ENCODE results near the gene CHKB. TPM values are rescaled to one million over a fixed set of nuclear protein-coding genes. Genes with fewer than 3 reads are reported as not detected.
A peak's percentile ranks its signal among the peaks of the same experiment; 100 is the strongest.

Gene CHKB
- total RNA-seq, 4 donors from 2014 or later, result 20.7 to 43.5 (median 33.0) TPM

DNA sequence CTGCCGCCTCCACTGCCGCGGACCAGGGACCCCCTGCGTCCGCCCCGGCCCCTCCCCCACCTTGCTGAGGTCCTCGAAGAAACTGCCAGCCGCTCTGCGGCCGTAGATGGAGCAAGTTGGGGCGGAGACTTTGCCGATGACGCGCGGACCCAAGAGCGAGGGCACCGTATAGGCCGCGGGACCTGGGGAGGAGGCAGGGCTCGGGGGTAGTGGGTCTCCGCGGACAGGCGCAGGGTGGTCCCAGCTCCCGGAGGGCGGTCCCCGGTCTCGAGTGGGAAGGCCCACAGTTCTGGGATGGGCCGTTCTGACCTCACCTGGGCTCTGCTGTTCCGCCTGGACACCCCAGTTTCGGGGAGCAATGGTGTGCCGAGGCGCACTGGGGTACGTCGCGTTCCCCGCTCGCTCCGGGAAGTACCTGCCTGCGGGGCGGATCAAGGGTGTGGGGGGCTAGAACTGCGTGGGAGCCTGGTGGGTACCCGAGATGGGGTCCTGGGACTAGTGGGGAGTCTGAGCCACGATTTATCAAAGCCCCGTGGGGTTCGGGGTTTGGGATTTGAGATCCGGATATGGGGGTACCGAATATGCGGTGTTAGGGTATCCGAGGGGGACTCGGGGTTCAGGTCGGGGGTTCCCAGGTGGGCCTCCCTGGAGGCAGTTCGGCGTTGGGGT lies 51.6 kb downstream of the CHKB start:
- no CpG with 5 or more reads among the region's 53 CpGs for WGBS
- intact Hi-C loops (cut with DNase I), result no loop called here
- Histone ChIP-seq H3K27me3 (peaks cover 10 to 70% (median 37%) of the 10 kb centered on the region in 4 donors), H3K27ac (replicated peaks in 1 of 4) (peak overlapping the region; percentile 79 to 93 (median 88)), H3K4me1 (peaks cover 35 to 64% (median 59%) of the 10 kb centered on the region in 4 donors), H3K4me3 (peak overlapping the region; percentile 62 to 72 (median 63)), H3K9me3 (no peaks in the 10 kb centered on the region), H3K36me3 (no peaks in the 10 kb centered on the region)
- no peak for DNase-seq (ENCODE audit: extremely low spot score)
- TF ChIP-seq POLR2A (IDR thresholded peaks at IDR 0.05; ENCODE audit: low read depth), result peak; percentile 76
- TF ChIP-seq POLR2AphosphoS5 (IDR thresholded peaks at IDR 0.05), result peak; percentile 82 to 85
- no peak for TF ChIP-seq EP300 (IDR thresholded peaks at IDR 0.05)
- TF ChIP-seq, protein P1, sequence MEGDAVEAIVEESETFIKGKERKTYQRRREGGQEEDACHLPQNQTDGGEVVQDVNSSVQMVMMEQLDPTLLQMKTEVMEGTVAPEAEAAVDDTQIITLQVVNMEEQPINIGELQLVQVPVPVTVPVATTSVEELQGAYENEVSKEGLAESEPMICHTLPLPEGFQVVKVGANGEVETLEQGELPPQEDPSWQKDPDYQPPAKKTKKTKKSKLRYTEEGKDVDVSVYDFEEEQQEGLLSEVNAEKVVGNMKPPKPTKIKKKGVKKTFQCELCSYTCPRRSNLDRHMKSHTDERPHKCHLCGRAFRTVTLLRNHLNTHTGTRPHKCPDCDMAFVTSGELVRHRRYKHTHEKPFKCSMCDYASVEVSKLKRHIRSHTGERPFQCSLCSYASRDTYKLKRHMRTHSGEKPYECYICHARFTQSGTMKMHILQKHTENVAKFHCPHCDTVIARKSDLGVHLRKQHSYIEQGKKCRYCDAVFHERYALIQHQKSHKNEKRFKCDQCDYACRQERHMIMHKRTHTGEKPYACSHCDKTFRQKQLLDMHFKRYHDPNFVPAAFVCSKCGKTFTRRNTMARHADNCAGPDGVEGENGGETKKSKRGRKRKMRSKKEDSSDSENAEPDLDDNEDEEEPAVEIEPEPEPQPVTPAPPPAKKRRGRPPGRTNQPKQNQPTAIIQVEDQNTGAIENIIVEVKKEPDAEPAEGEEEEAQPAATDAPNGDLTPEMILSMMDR (IDR thresholded peaks at IDR 0.05), result no peak

DNA sequence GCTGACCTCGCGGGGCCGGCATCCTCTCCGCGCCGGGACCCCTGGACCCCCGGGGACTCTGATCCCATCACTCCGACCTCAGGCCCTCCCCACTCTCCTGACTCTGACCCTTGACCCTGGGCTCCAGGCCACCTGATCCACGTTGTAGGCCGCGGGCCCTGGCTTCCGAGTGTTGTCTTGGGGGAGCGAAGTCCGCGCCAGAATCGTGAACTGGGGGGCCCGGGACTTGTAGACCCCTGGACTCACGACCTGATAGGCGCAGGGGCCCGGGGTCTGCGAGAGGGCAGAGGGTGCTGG lies 52.1 kb downstream of the CHKB start:
- H3K27ac ChIP-seq (replicated peaks in 1 of 4), result peak overlapping the region; percentile 79 to 93 (median 88)
- intact Hi-C loops (cut with DNase I), result no loop called here
- no peaks in the 10 kb centered on the region for H3K9me3 ChIP-seq
- DNase-seq (ENCODE audit: extremely low spot score), result no peak
- no peaks in the 10 kb centered on the region for H3K36me3 ChIP-seq
- no CpG with 5 or more reads among the region's 21 CpGs for WGBS
- H3K4me3 ChIP-seq, result peak overlapping the region; percentile 62 to 72 (median 63)
- peaks cover 35 to 68% (median 61%) of the 10 kb centered on the region in 4 donors for H3K4me1 ChIP-seq
- TF ChIP-seq POLR2AphosphoS5 (IDR thresholded peaks at IDR 0.05) (no peak), EP300 (IDR thresholded peaks at IDR 0.05) (no peak), POLR2A (IDR thresholded peaks at IDR 0.05; ENCODE audit: low read depth) (no peak)
- TF ChIP-seq, protein P1 (IDR thresholded peaks at IDR 0.05), result no peak
- peaks cover 10 to 65% (median 37%) of the 10 kb centered on the region in 4 donors for H3K27me3 ChIP-seq

GRCh38 chr22:50529897-50530579 lies 52.6 kb downstream of the CHKB start, which contains the start of gene TYMP:
Gene TYMP (minus strand): TSS chr22:50530012. CDS start chr22:50529709, 303 bp downstream.
- WGBS, result 6% methylated on average over 17 of the region's 92 CpGs
- Histone ChIP-seq H3K4me1 (peaks cover 35 to 71% (median 62%) of the 10 kb centered on the region in 4 donors), H3K27ac (replicated peaks in 1 of 4) (peak within 1 kb of the TSS; percentile 79 to 93 (median 88))

GRCh38 chr22:50529416-50529896 lies 53.2 kb downstream of the CHKB start:
- Histone ChIP-seq H3K27me3 (peaks cover 10 to 55% (median 37%) of the 10 kb centered on the region in 4 donors), H3K4me1 (peaks cover 41 to 77% (median 68%) of the 10 kb centered on the region in 4 donors), H3K27ac (replicated peaks in 1 of 4) (peak overlapping the region; percentile 79 to 93 (median 88)), H3K36me3 (no peaks in the 10 kb centered on the region), H3K9me3 (no peaks in the 10 kb centered on the region), H3K4me3 (peak overlapping the region; percentile 62 to 72 (median 63))
- TF ChIP-seq, protein P1 (IDR thresholded peaks at IDR 0.05), result no peak
- no peak for TF ChIP-seq POLR2A (IDR thresholded peaks at IDR 0.05; ENCODE audit: low read depth)
- TF ChIP-seq EP300 (IDR thresholded peaks at IDR 0.05), result no peak
- TF ChIP-seq POLR2AphosphoS5 (IDR thresholded peaks at IDR 0.05), result no peak
- DNase-seq (ENCODE audit: extremely low spot score), result no peak
- WGBS, result no CpG with 5 or more reads among the region's 50 CpGs
- intact Hi-C loops (cut with DNase I), result loop anchor here (5.0 kb wide), 1 partner anchor 53 kb away; the partner anchor contains the start of gene CHKB

More at GRCh38 chr22:50529897-50530579, 52.6 kb downstream of the CHKB start, which contains the start of gene TYMP:
- intact Hi-C loops (cut with DNase I), result loop anchor here (5.0 kb wide), 1 partner anchor 52 kb away; the partner anchor contains the start of gene CHKB
- peaks cover 10 to 60% (median 37%) of the 10 kb centered on the region in 4 donors for H3K27me3 ChIP-seq
- no peaks in the 10 kb centered on the region for H3K36me3 ChIP-seq
- TF ChIP-seq EP300 (IDR thresholded peaks at IDR 0.05) (no peak), POLR2AphosphoS5 (IDR thresholded peaks at IDR 0.05) (peak; percentile 61 to 80), POLR2A (IDR thresholded peaks at IDR 0.05; ENCODE audit: low read depth) (peak; percentile 46)
- no peaks in the 10 kb centered on the region for H3K9me3 ChIP-seq
- H3K4me3 ChIP-seq, result peak within 1 kb of the TSS; percentile 62 to 72 (median 63)
- DNase-seq (ENCODE audit: extremely low spot score), result no peak

Other genes starting within 250 kb of the CHKB start
- gene PPP6R2, start 239.5 kb downstream of the CHKB start, total RNA-seq, result 10 to 100 TPM; 57.7 to 79.4 (median 65.3) TPM
- 100 to 1,000 TPM in 2 of 4 donors, 10 to 100 TPM in 2; 56.1 to 121 (median 86.9) TPM for gene SBF1, start 107.8 kb downstream of the CHKB start, total RNA-seq
- gene ADM2, start 101.3 kb downstream of the CHKB start, total RNA-seq, result under 1 TPM in 1 of 4 donors, not detected in 3; under 0.01 TPM
- gene MIOX, start 96.0 kb downstream of the CHKB start, total RNA-seq, result not detected
- gene LMF2, start 75.1 kb downstream of the CHKB start, total RNA-seq, result 10 to 100 TPM; 34.9 to 67.1 (median 46.8) TPM
- gene NCAPH2, start 74.6 kb downstream of the CHKB start, total RNA-seq, result 10 to 100 TPM; 30.3 to 44.6 (median 41.7) TPM
- gene SCO2, start 57.3 kb downstream of the CHKB start, total RNA-seq, result 1 to 10 TPM in 2 of 4 donors, not detected in 2; 3.1 to 5.1 TPM
- gene TYMP, start 52.8 kb downstream of the CHKB start, total RNA-seq, result 10 to 100 TPM; 27.4 to 79.2 (median 35.9) TPM
- under 1 TPM in 1 of 4 donors, not detected in 3; 0.17 TPM for gene KLHDC7B, start 37.0 kb downstream of the CHKB start, total RNA-seq
- not detected for gene SYCE3, start 19.9 kb downstream of the CHKB start, total RNA-seq
- gene CPT1B, start 4.4 kb downstream of the CHKB start, total RNA-seq, result 10 to 100 TPM in 2 of 4 donors, 1 to 10 TPM in 2; 5.0 to 19.6 (median 14.6) TPM
- 1 to 10 TPM; 1.2 to 4.2 (median 3.4) TPM for gene MAPK8IP2, start 17.9 kb upstream of the CHKB start, total RNA-seq
- 10 to 100 TPM; 24.5 to 49.4 (median 28.8) TPM for gene ARSA, start 45.3 kb upstream of the CHKB start, total RNA-seq
- gene SHANK3, start 90.0 kb upstream of the CHKB start, total RNA-seq, result 10 to 100 TPM in 3 of 4 donors, 1 to 10 TPM in 1; 7.0 to 21.1 (median 16.0) TPM
- gene ACR, start 155.4 kb upstream of the CHKB start, total RNA-seq, result under 1 TPM in 2 of 4 donors, not detected in 2; 0.42 to 0.46 TPM
- gene RABL2B, start 200.8 kb upstream of the CHKB start, total RNA-seq, result 10 to 100 TPM in 3 of 4 donors, 1 to 10 TPM in 1; 9.9 to 18.3 (median 12.4) TPM

Measured in esophagus muscularis mucosa (tissue), 4 donors.